Activated CD4-positive, alpha-beta T cell treated with anti-CD3 and anti-CD28 coated beads for 36 hours (primary cell): ENCODE measurements around the gene DNAJC11. TPM values are rescaled to one million over a fixed set of nuclear protein-coding genes. Genes with fewer than 3 reads are reported as not detected.
"Not testable (repeated sequence)": the region's sequence is repeated elsewhere in the genome, so short reads cannot be mapped to it uniquely, and the experiment has no call there.

ENCODE experiments used
- ATAC-seq: fragments of 200-7000 bp; cut with Tn5 transposase; one replicate; pipeline ENCODE4 v1.10.0; 2021; ENCODE audit warnings: mild to moderate bottlenecking, moderate library complexity
- CTCF ChIA-PET: fragments of 350-600 bp; sonication (Branson Sonifier 250); formaldehyde crosslinking; loops from one replicate; lab custom pipeline; 2021; ENCODE audit warnings: antibody characterized with exemption; lab: Charles Lee
- POLR2A ChIA-PET: fragments of 350-600 bp; sonication (Branson Sonifier 250); formaldehyde crosslinking; loops from one replicate; lab custom pipeline; 2021; ENCODE audit warnings: antibody characterized with exemption, inconsistent platforms; lab: Charles Lee
- DNase-seq: peaks from one replicate; pipeline ENCODE4 v3.0.0-alpha.2; 2020
- H3K27ac Mint-ChIP-seq: one replicate; pipeline ENCODE4 v1.8.0; 2021; ENCODE audit warnings: mixed read lengths
- H3K27me3 Mint-ChIP-seq: one replicate; pipeline ENCODE4 v1.8.0; 2021; ENCODE audit warnings: mixed read lengths
- H3K36me3 Mint-ChIP-seq: one replicate; pipeline ENCODE4 v1.8.0; 2021; ENCODE audit warnings: low read depth, mixed read lengths
- H3K4me1 Mint-ChIP-seq: one replicate; pipeline ENCODE4 v1.8.0; 2021; ENCODE audit warnings: mixed read lengths
- H3K4me3 Mint-ChIP-seq: one replicate; pipeline ENCODE4 v1.8.0; 2021; ENCODE audit warnings: mild to moderate bottlenecking, moderate library complexity, mixed read lengths
- H3K9me3 Mint-ChIP-seq: one replicate; pipeline ENCODE4 v1.8.0; 2021; ENCODE audit warnings: low read depth, mixed read lengths
- intact Hi-C, 2 experiments: fragments of 100-400 bp; cut with DNase I in 1 of 2; cut with micrococcal nuclease in 1 of 2; formaldehyde crosslinking; loops; one replicate each; pipeline versions ENCODE4 v1.14.2 to v1.15.1; 2022 to 2024; cut with DNase I, micrococcal nuclease
- total RNA-seq, 2 experiments: library from RNA; stranded (reverse); gene quantifications; one replicate each; pipeline ENCODE4 v1.2.3, GENCODE V29; 2021

DNAJC11 gene
- total RNA-seq, 2 experiments from 2014 or later: 53.2 to 62.0 TPM

GRCh38 chr1:6673816-6674398 lies 27.7 kb downstream of the DNAJC11 start:
- no peak overlapping the region for H3K4me3 Mint-ChIP-seq
- no peaks in the 10 kb centered on the region for H3K9me3 Mint-ChIP-seq
- H3K27me3 Mint-ChIP-seq: no peaks in the 10 kb centered on the region
- ATAC-seq: no peak
- no peaks in the 10 kb centered on the region for H3K4me1 Mint-ChIP-seq
- intact Hi-C loops: no loop called here
- H3K36me3 Mint-ChIP-seq: peaks cover 31% of the 10 kb centered on the region
- POLR2A ChIA-PET: interaction anchor here (0.6 kb wide), 1 partner anchor 1242 kb away, joined by 3 read pairs; no protein-coding TSS in a partner anchor
- no peak for DNase-seq
- no peak overlapping the region for H3K27ac Mint-ChIP-seq
- CTCF ChIA-PET: interaction anchor here (2.0 kb wide), 1 partner anchor 11 kb away, joined by 4 read pairs; no protein-coding TSS in a partner anchor

GRCh38 chr1:6672558-6672957 lies 29.1 kb downstream of the DNAJC11 start:
- DNase-seq: no peak
- Mint-ChIP-seq H3K27ac (no peak overlapping the region), H3K36me3 (peaks cover 25% of the 10 kb centered on the region), H3K9me3 (no peaks in the 10 kb centered on the region), H3K4me3 (no peak overlapping the region), H3K27me3 (no peaks in the 10 kb centered on the region), H3K4me1 (no peaks in the 10 kb centered on the region)
- no peak for ATAC-seq
- ChIA-PET POLR2A (no interaction called here), CTCF (interaction anchor here (0.6 to 2.0 kb wide), 3 partner anchors 13 to 545 kb away, joined by 3 to 4 read pairs (median 3); no protein-coding TSS in a partner anchor)
- intact Hi-C loops: no loop called here

- intact Hi-C loops: no loop called here
- POLR2A ChIA-PET: no interaction called here
- Mint-ChIP-seq H3K4me3 (no peak overlapping the region), H3K9me3 (no peaks in the 10 kb centered on the region), H3K27ac (no peak overlapping the region), H3K36me3 (peaks cover 19% of the 10 kb centered on the region), H3K27me3 (no peaks in the 10 kb centered on the region), H3K4me1 (no peaks in the 10 kb centered on the region)
- ATAC-seq (no peak), DNase-seq (no peak)
- CTCF ChIA-PET: interaction anchor here (1.1 kb wide), 1 partner anchor 22 kb away, joined by 3 read pairs; no protein-coding TSS in a partner anchor
These were observed 33.1 kb downstream of the DNAJC11 start for GRCh38 chr1:6668503-6668902.

DNA sequence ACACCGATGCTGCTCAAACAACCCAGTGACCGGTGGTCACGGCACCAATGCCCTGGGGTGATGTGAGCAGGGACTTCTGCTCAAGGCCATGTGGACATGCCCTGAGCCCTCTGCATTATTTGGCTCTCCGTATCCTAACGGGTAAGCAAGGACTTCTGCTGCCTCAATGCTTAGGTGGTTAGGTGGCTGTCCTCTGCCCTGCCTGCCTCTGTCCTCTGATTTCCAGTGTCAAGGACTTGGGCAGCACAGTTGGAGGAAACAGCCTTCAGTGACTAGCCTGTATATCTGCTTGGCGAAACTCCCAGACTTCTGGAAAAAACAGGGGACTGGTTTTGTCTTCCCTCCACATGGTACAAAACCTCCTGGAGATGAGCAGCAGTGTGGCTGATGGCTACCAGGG lies 34.5 kb downstream of the DNAJC11 start:
- Mint-ChIP-seq H3K27me3 (no peaks in the 10 kb centered on the region), H3K4me1 (no peaks in the 10 kb centered on the region), H3K9me3 (no peaks in the 10 kb centered on the region), H3K27ac (no peak overlapping the region), H3K4me3 (no peak overlapping the region), H3K36me3 (peaks cover 27% of the 10 kb centered on the region)
- ChIA-PET POLR2A (no interaction called here), CTCF (interaction anchor here (0.6 to 1.0 kb wide), 2 partner anchors 13 to 114 kb away, joined by 4 read pairs; no protein-coding TSS in a partner anchor)
- intact Hi-C loops: no loop called here
- no peak for DNase-seq
- no peak for ATAC-seq

GRCh38 chr1:6666696-6667095 lies 34.9 kb downstream of the DNAJC11 start:
- ChIA-PET POLR2A (no interaction called here), CTCF (interaction anchor here (0.6 kb wide), 1 partner anchor 308 kb away, joined by 3 read pairs; no protein-coding TSS in a partner anchor)
- H3K4me3 Mint-ChIP-seq: no peak overlapping the region
- no peak overlapping the region for H3K27ac Mint-ChIP-seq
- no peaks in the 10 kb centered on the region for H3K4me1 Mint-ChIP-seq
- DNase-seq: no peak
- no peak for ATAC-seq
- no peaks in the 10 kb centered on the region for H3K27me3 Mint-ChIP-seq
- H3K9me3 Mint-ChIP-seq: no peaks in the 10 kb centered on the region
- intact Hi-C loops: no loop called here
- H3K36me3 Mint-ChIP-seq: peaks cover 27% of the 10 kb centered on the region

- POLR2A ChIA-PET, H3K4me1 Mint-ChIP-seq, H3K9me3 Mint-ChIP-seq, H3K27me3 Mint-ChIP-seq, DNase-seq, H3K4me3 Mint-ChIP-seq, H3K27ac Mint-ChIP-seq, intact Hi-C loops: not testable (repeated sequence)
- ATAC-seq: peak; percentile 19
- CTCF ChIA-PET: interaction anchor here (0.6 to 1.0 kb wide), 2 partner anchors 197 to 460 kb away, joined by 4 read pairs; no protein-coding TSS in a partner anchor
- H3K36me3 Mint-ChIP-seq: peaks cover 28% of the 10 kb centered on the region
These were observed 39.1 kb downstream of the DNAJC11 start for GRCh38 chr1:6662468-6662867.

- H3K27ac Mint-ChIP-seq: no peak overlapping the region
- CTCF ChIA-PET: no interaction called here
- intact Hi-C loops: no loop called here
These were observed 41.1 kb downstream of the DNAJC11 start for GRCh38 chr1:6660415-6661049.

GRCh38 chr1:6658359-6659060 lies 43.1 kb downstream of the DNAJC11 start:
- DNase-seq (no peak), ATAC-seq (no peak)
- ChIA-PET POLR2A (no interaction called here), CTCF (interaction anchor here (0.6 kb wide), 1 partner anchor 9 kb away, joined by 6 read pairs; no protein-coding TSS in a partner anchor)
- intact Hi-C loops: no loop called here
- no peak overlapping the region for H3K4me3 Mint-ChIP-seq
- H3K36me3 Mint-ChIP-seq: peaks cover 18% of the 10 kb centered on the region
- no peaks in the 10 kb centered on the region for H3K27me3 Mint-ChIP-seq
- no peak overlapping the region for H3K27ac Mint-ChIP-seq
- H3K9me3 Mint-ChIP-seq: no peaks in the 10 kb centered on the region
- H3K4me1 Mint-ChIP-seq: peaks cover 6% of the 10 kb centered on the region

More at GRCh38 chr1:6660415-6661049, 41.1 kb downstream of the DNAJC11 start:
- DNase-seq (no peak), ATAC-seq (no peak)
- H3K27me3 Mint-ChIP-seq: no peaks in the 10 kb centered on the region
- no peaks in the 10 kb centered on the region for H3K9me3 Mint-ChIP-seq
- no peak overlapping the region for H3K4me3 Mint-ChIP-seq
- POLR2A ChIA-PET: no interaction called here
- peaks cover 6% of the 10 kb centered on the region for H3K4me1 Mint-ChIP-seq
- H3K36me3 Mint-ChIP-seq: peaks cover 20% of the 10 kb centered on the region

DNA sequence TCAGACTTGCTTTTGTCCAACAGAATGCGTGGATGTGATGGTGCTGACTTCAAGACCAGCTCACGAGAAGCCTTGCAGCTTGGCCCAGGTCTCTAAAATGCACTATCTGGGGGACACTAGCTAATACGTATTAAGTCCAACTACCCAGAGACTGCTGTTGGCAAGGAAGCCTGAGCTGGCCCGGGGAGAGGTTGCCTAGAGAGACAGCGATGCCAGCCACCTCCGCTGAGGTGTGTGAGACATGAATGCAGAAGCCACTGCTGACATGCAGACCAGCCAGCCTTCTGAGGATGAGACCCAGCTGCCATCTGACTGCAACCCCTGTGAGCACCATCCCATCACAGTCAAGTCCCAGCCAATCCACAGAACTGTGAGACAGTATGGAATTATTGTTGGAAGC lies 44.5 kb downstream of the DNAJC11 start:
- Mint-ChIP-seq H3K27me3 (no peaks in the 10 kb centered on the region), H3K27ac (no peak overlapping the region), H3K36me3 (peaks cover 15% of the 10 kb centered on the region), H3K9me3 (no peaks in the 10 kb centered on the region), H3K4me3 (no peak overlapping the region), H3K4me1 (peaks cover 6% of the 10 kb centered on the region)
- DNase-seq (no peak), ATAC-seq (no peak)
- ChIA-PET CTCF (no interaction called here), POLR2A (no interaction called here)
- intact Hi-C loops: no loop called here

- intact Hi-C loops: no loop called here
- ATAC-seq (no peak), DNase-seq (no peak)
- H3K27me3 Mint-ChIP-seq: no peaks in the 10 kb centered on the region
- H3K9me3 Mint-ChIP-seq: no peaks in the 10 kb centered on the region
- no peak overlapping the region for H3K4me3 Mint-ChIP-seq
- CTCF ChIA-PET: interaction anchor here (0.7 to 2.0 kb wide), 6 partner anchors 7 to 38 kb away, joined by 3 to 10 read pairs (median 4); no protein-coding TSS in a partner anchor
- POLR2A ChIA-PET: no interaction called here
- no peak overlapping the region for H3K27ac Mint-ChIP-seq
- H3K4me1 Mint-ChIP-seq: peaks cover 6% of the 10 kb centered on the region
- H3K36me3 Mint-ChIP-seq: peaks cover 10% of the 10 kb centered on the region
These were observed 48.0 kb downstream of the DNAJC11 start for GRCh38 chr1:6653436-6654290.

DNA sequence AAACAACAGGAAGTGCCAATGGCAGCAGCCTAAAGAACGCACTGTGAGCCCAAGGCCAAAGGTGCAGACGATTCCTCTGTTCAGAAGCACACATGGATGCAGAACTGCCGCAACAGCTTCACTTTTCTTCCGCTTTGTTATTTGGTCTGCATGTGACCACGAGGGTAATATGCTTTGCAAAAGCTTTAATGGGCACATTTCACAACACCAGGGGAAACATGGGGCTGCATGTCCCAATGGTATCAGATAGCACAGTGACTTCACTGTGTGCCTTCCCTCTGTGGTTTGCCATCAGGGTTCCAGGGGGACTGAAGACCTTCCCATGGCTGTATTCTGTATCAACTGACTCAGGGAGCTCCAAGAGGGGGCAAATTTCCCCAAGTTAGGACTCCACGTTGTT lies 48.6 kb downstream of the DNAJC11 start:
- ATAC-seq (no peak), DNase-seq (no peak)
- no peak overlapping the region for H3K4me3 Mint-ChIP-seq
- no peaks in the 10 kb centered on the region for H3K9me3 Mint-ChIP-seq
- ChIA-PET POLR2A (no interaction called here), CTCF (interaction anchor here (1.1 kb wide), 1 partner anchor 12 kb away, joined by 3 read pairs; no protein-coding TSS in a partner anchor)
- intact Hi-C loops: no loop called here
- no peak overlapping the region for H3K27ac Mint-ChIP-seq
- H3K36me3 Mint-ChIP-seq: peaks cover 10% of the 10 kb centered on the region
- no peaks in the 10 kb centered on the region for H3K27me3 Mint-ChIP-seq
- peaks cover 5% of the 10 kb centered on the region for H3K4me1 Mint-ChIP-seq
